ENCODE measurements around the gene HTR2B. TPM values are rescaled to one million over a fixed set of nuclear protein-coding genes. Genes with fewer than 3 reads are reported as not detected.

The HTR2B gene
- total and polyA plus RNA-seq, 2 of the 13 experiments (the other 11 are each of a cell fraction or from before 2014, with no cell fraction given) = 0.08 TPM; not detected in 1

GRCh38 chr2:231117922-231118613 is 6.8 kb downstream of the HTR2B start (continued):
- no peak for TF ChIP-seq ZBTB4 (CRISPR knock-in tag; IDR thresholded peaks at IDR 0.05; ENCODE audit: borderline replicate concordance)
- TF ChIP-seq ZNF768 (CRISPR knock-in tag; IDR thresholded peaks at IDR 0.05) = no peak
- no peak for TF ChIP-seq HNF1A (IDR thresholded peaks at IDR 0.05; ENCODE audit: low read depth)
- no peak for TF ChIP-seq HNF1A (CRISPR knock-in tag; IDR thresholded peaks at IDR 0.05; ENCODE audit: borderline replicate concordance)
- no peak for TF ChIP-seq ZNF576 (CRISPR knock-in tag; IDR thresholded peaks at IDR 0.05)
- TF ChIP-seq ZNF552 (CRISPR knock-in tag; IDR thresholded peaks at IDR 0.05; ENCODE audit: borderline replicate concordance) = no peak
- TF ChIP-seq MIER3 (CRISPR knock-in tag; IDR thresholded peaks at IDR 0.05; ENCODE audit: borderline replicate concordance) = no peak
- TF ChIP-seq ZNF468 (CRISPR knock-in tag; IDR thresholded peaks at IDR 0.05) = no peak
- TF ChIP-seq TBX2 (CRISPR knock-in tag; IDR thresholded peaks at IDR 0.05; ENCODE audit: borderline replicate concordance) = no peak
- TF ChIP-seq ZSCAN20 (CRISPR knock-in tag; IDR thresholded peaks at IDR 0.05; ENCODE audit: borderline replicate concordance) = no peak
- no peak for TF ChIP-seq ZNF646 (CRISPR knock-in tag; IDR thresholded peaks at IDR 0.05)
- no peak for TF ChIP-seq ZNF224 (CRISPR knock-in tag; IDR thresholded peaks at IDR 0.05)

Measured in HepG2 (cell line).